NCI-H345 treated with DMSO at 0.1 percent for 48 hours (cell line): ENCODE results near the gene RAD51B.

Source experiments
- DNase-seq: peaks from one replicate; lab custom pipeline; 2025; ENCODE audit not compliant: unreplicated experiment; lab: John Stamatoyannopoulos, UW

The RAD51B gene

DNA sequence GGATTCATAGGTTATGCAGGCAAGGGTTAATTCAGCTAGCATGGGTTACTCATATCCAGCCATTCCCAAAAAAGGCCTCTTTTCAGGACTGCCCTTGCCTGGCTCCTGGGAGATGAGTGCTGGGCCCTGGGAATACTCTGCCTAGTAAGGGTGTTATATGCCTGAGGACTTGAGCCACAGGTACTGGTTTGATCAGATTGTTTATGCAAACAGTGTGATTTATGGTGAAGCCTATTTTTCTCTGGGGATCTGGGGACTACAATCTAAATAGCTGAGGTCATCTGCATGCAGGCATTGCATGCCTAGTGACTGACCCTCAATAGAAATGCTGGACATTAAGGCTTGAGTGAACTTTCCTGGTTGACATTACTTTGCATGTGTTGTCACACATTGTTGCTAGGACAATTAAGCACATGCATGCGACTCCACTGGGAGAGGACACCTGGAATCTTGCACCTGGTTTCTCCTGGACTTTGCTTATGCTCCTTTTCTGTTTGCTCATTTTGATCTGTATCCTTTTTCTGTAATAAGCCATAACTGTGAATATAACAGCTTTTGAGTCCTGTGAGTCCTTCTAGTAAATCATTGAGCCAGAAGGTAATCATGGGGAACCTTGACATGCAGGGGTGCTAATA lies 73.0 kb downstream of the RAD51B start:
- no peak for DNase-seq

DNA sequence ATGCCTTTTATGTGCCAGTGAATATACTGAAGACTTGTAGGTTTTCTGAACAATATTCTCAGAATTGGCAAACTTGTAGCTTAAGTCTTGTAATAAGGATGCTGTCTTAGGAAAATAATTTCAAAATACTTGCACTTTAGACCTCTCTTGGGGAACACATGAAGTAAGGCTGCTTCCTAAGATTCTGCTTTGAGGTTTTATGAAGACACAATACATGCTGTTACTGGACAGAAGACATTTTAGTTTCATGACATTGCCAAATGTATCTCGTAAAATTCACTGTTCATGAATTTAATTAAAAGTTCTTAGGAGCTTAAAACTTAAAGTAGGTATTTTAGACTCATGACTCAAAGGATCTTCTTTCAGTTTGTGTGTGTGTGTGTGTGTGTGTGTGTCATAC lies 80.7 kb downstream of the RAD51B start:
- no peak for DNase-seq

DNA sequence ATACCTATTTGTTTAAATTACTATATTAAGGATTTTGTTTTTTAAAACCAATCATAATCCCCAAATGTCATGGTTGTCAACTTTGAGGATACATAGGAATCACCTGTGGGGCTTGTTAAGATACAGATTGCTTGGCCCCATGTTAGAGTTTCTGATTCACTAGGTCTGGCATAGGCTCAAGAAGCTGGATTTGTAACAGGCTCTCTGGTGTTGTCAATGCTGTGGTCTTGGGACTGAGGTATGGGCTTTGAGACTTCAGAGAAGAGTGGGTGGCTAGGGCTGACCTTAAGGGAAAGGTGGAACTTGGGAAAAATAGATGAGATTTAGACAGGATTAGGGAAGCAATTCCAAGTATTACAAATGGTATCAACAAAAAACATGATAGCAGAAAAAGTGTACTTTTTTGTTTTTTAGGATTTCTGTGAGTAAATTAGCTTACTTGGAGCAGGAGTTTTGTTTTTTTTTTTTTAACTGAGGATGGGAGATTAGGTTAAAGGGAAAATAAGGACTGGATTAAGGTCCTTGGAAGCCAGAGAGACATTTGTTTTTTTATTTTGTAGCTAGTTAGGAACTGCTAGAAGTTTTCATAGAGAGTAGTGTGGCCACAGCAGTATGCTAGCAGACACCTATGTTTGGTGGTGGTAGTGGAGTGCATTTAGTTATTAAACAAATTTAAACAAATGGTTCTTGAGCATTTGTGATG lies 88.6 kb downstream of the RAD51B start:
- no peak for DNase-seq

DNA sequence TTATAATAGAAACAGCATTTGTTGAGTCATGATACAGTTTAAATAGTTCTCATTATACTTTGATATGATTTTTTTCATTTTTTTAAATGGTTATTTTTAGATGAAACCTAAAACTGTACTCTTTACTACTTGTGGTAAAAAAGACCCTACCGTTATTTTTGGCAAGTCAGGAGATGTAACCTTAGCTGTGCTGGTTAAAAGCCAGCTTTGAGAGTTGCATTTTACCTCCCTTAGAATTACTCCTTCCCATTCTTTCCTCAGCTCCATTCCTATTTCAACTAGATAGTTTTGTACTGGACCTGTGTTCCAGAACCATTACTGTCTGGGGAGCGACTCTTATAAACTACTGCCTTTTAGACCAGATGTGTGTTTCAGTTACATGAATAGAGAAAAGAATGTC lies 92.0 kb downstream of the RAD51B start:
- DNase-seq, result no peak

DNA sequence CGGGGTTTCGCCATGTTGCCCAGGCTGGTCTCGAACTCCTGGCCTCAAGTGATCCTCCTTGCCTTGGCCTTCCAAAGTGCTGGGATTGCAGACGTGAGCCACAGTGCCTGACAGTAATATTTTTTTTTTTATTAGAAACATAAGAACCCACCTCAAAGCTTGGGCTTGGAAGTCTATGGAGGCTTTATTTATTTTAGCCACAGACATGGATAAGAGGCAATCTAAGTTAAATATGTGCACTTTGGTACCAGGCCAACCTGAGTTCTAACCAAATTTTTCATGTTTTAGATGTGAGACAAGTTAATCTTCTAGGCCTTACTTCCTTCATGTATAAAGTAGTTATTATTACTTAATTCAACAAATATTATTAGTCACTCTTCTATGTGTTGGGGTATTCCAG lies 96.9 kb downstream of the RAD51B start:
- DNase-seq, result no peak

DNA sequence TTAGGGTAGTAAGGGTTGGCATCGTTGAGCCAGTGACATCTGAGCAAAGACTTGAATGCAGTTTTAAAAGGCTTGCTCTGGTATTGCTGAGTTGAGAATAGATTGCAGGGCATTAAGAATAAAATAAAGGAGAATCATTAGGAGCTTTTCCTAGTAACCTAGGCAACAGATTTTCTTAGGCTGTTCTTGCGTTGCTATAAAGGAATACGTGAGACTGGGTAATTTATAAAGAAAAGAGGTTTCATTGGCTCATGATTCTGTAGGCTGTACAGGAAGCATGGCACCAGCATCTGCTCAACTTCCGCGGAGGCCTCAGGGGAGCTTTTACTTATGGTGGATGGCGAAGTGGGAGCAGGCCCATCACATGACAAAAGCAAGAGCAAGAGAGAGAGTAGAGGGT lies 97.4 kb downstream of the RAD51B start:
- no peak for DNase-seq

DNA sequence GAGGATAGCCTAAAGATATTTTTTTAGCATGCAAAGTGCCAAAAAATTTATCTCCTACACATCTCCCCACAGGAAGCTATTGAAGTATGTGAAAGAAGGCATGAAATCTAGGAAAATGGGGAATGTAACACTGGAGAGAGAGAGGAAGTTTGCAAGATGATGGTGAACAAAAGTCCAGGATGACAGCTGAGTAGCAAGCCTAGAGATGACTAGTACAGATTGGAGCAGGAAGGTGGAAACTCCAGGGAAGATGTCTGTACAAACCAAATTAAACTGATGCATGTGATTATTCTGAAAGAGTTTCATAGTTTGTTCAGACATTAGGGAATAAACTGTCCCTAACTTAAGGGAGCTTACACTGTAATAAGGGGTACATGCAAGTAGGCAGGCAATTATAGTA lies 99.3 kb downstream of the RAD51B start:
- no peak for DNase-seq

DNA sequence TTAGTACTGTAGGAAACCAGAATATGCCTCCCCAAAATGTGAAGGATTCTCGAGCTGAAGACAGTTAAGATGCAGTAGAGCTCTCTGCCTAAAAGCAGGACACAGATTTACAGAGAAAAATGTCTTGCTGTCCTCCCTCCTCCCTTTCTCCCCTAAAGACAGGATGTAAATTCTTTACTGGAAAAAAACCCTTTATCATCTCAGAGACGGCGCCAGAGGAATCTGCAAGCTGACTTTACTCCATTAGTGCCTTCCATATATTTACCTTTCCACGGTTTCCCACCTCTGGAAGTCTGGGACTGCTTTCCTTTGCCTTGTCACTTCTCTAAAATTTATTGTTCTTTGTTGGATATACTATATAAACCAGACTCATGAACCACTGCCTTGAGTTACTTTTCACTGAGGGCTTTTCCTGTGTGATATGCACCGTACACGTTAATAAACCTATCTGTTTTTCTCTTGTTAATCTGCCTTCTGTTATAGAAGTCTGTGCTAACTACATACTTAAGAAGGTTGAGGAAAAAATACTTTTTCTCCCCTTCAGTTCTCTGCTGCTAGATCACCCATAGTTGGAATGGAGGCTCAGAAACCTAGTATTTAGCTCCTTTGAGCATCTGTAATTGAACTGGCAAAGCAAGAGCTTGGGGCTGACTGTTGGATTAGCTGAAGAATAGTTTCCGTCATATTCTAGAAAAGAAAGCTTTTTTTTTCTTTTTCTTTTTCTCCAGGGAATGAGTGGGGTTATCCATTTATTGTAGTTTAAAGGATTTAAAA lies 99.9 kb downstream of the RAD51B start:
- DNase-seq, result no peak

DNA sequence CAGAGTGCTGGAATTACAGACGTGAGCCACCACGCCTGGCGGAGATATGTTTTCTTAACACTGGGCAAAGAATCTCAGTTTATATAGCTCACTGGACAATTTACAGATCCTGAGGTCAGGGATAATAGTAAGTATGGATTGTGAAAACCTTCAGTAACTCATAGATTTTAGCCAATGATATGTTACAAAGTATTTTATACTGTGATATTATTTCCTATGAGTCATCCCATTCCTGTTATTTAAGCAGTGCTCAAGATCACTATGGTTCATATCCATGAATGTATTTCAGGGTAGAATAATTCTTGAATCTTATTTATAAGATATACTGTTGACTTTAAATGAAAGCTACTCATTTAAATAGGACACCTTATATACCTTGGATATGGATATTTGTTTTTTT lies 107.2 kb downstream of the RAD51B start:
- no peak for DNase-seq

DNA sequence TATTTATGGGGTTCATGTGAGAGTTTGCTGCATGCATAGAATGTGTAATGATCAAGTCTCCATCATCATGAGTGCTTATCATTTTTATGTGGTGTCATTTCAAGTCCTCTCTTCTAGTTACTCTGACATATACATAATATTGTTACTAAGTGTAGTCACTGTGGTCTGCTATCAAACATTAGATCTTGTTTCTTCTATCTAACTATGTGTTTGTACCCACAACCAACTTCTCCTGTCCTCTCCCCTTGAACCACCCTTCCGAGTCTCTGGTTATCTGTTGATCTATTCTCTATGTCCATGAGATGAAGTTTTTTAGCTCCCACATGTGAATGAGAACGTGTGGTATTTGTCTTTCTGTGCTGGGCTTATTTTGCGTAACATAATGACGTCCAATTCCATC lies 107.7 kb downstream of the RAD51B start:
- no peak for DNase-seq

DNA sequence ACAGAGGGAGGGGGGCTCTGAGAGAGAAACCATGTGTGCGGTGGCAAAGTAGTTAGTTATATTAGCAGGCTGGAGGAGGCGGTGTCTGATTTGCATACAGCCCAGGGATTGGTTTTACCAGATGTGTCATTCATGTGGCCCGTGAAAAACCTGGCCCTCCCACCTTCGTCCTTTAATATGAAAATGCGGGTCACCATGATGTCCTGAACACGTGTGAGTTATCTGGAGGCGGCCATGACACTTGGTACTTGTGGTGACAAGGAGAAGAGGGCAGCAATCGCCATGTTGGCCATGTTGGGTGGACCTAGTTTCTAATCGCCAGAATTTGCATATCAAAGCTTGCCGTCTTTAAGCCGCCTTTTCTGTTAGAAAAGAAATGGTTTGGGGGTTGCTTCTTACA lies 108.8 kb downstream of the RAD51B start:
- DNase-seq, result no peak

DNA sequence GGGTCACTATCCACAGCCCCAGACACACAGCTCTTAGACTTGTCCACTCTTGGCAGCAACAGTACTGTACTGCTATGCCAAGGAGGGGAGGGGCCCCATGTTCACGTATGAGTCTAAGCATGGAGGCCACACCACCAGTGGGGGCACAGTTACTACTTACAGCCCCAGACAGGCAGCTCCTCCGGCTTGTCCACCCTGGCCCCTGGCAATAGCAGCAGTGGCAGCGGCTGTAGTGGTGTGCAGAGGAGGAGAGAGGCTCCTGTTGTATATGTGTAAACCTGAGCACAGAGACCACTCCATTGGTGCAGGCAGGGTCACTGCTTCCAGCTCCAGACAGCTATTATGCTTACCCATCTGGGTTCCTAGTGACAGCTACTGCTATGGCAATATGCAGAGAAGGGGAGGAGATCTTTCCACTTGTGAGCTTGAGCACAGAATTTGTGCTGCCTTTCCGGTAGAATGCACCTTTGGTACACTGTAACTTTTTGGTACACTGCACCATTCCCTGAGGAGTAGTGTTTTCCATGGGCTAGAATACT lies 113.2 kb downstream of the RAD51B start:
- DNase-seq, result no peak

DNA sequence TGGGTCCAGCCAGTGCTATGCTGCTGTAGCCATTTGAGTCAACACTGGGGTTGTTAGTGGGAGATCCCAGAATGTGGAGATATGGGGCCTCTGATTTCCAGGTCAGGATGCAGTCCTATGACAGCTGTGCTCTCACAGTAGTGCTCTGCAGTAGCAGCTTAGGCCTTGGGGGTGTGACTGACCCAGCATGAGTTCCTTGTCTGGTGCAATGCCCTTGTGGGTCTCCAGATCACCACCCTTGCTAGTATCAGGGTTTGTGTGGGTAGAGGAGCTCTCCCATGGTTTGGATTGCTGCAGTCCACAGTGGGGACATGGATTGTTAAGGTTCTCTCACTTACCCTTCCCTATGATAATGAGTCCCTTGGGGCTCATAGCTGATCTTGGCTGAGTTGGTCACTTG lies 113.7 kb downstream of the RAD51B start:
- no peak for DNase-seq

DNA sequence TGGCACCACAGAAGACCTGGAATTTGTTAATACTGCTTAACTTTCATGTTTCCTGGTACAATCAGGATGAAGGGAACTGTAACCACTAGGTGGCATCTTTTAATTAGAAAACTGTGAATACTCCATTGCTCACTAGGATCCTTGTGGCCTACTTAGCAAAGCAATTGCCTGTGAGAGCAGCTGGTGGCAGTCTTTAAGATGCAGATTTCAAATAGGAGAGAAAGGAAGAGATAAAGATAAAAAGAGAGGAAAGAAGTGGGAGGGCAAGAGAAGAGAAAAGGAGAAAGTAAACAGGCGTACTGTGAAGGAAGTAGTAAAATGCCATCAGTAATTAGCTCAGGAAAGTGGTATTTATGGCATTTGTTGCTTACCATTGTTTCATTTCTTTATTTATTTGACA lies 114.5 kb downstream of the RAD51B start:
- peak; percentile 27 for DNase-seq

DNA sequence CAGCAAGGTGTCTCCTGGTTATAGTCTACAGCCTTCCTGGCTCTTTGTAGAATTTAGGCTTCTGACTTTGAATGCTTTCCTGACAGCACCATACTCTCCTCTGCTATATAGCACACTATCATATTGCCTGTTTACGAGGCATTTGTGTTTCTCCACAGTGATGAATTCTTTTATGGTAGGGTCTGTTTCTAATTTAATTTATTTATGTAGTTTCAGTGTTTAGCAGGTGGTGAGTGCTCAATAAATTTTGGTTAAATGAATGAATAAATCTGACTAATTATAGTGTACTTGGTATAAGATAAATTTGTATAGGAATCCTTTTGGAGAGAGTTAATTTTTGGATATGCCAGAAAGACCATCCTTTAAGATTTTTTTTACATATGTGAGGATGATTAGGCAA lies 115.3 kb downstream of the RAD51B start:
- no peak for DNase-seq

DNA sequence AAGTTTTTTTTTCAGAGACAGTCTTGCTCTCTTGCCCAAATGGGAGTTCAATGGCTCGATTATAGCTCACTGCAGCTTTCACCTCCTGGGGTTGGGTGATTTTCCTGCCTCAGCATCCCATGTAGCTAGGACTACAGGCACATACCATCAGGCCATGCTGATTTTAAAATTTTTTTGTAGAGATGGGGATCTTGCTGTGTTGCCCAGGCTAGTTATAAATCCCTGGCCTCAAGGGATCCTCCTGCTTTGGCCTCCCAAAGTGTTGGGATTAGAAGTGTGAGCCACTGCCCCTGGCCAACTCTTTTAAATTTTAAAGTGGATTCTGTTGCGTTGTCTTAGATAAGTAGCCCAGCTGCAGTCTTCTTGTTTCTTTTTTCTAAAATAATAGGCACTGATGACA lies 115.8 kb downstream of the RAD51B start:
- DNase-seq, result no peak

DNA sequence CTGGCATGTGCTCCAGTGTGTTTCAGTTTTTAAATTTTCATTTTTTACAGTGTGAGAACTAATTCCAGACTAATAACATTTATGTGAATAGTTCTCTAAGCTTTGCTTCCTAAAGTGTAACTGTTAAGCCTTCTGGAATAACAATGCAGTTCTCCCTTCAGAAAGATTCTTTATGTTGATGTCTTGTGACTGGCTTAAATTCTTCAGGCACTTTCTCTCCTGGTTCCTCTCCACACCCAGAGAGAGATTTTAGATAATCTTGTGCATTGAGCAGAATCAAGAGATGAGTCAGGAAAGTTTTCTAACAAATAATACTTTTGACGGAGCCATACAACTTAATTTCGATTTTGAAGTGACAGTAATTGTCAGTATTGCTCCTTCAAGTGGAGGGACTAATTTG lies 118.5 kb downstream of the RAD51B start:
- DNase-seq, result no peak

DNA sequence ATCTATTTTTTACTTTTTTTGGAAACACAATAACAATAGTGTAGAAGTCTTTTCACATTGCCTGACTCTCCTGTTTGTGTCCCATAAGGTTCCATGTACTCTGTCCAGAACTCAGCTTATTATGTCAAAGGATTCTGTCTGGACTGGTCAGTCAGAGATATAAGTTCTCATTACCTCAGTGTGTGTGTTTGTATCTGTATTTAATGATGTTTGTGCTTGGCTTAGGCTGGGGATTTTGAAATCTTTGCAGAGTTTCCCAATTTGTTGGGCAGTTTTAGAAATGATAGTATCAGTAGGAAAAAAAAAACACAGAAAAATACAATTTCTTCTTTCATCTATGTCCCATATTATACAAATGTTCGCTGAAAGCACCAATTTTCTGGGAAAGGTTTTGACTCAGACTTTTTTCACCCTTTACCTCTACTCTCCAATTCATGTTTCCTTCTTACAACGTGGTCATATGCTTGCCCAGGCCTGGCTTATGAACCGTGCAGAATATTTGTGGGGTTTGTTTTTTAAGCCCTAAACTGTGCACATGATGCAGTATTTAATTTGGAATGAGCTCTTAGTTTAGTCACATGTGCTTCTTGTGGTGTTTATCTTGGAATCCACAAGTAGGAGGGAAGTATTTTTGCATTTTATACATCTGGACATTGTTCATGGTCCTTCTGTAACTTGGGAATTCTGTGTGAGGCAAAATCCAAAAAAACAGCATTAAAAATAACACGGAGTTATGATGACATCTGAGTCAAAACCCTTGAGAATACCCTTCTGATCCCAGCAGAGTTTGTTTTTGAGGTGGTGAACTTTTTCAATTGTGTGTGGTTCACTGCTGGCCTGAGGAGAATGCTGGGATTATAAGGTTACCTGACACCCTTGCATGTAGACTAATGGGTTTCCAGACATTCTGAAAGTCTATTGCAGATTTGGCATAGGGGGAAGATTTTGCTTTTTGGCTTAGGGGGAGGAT lies 121.2 kb downstream of the RAD51B start:
- no peak for DNase-seq

DNA sequence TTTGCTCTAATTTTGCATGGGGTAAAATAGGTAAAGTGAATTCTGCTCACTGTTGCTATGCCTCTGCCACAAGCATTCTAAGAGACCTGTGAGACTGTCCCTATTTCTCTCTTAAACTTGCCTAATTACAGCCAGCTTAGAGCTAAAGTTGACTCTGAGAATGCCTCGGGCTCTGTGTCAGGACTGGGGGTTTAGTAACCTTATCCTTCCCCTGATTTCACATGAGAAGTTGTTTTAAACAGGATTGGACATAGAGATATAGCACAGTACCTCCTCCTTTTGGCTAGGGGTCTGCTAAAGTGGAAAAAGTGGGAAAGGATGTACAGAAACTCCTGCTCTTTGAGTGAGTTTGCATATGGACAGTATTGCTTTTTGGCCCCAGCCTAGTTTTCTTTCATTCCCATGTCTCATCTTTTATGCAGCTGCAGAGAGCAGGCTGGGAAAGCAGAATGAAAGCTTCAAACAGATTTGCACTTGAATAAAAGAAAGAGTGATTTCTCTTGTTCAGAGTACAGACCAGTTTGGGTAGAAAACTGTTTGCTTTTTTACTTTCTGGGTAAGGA lies 122.0 kb downstream of the RAD51B start:
- no peak for DNase-seq

DNA sequence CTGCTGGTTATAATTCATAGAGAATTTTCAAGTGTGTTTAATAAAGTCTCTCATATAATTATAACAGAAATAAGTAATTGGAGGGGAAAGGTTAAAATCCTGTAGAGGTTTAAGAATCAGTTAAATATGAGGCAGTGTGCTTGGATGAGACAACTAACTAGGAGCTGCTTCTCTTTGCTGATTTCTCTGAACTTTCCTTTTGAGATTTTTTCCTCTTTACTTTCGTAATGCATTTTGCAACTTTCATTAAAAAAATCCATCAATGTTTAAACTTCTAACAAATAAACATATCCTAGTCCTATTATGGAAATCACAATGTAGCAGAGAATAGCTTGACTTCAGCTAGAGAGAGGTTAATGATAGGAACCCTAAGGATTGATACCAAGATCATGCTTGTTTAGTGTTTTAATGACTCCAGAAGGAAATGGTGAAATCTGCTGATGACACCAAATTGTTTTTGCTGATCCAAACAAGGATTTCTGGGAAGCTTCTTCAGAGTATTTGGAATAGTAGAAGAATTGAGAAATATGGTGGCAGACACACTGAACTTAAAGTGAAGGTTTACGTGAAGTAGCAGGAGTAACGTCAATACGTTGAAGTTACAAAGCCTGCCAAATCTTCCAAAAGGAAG lies 122.6 kb downstream of the RAD51B start:
- no peak for DNase-seq
